ENCODE results near the gene DNMT1.

The DNMT1 gene

GRCh38 chr19:10138879-10139795, 55.6 kb downstream of the DNMT1 start:
- no peak for DNase-seq

- no peak for DNase-seq
Measured at GRCh38 chr19:10137751-10138682, 56.7 kb downstream of the DNMT1 start.

- DNase-seq: no peak
Measured at GRCh38 chr19:10136936-10137335, 57.8 kb downstream of the DNMT1 start.

- DNase-seq: no peak
Measured at GRCh38 chr19:10135551-10136334, 59.0 kb downstream of the DNMT1 start.

GRCh38 chr19:10134040-10134439, 60.7 kb downstream of the DNMT1 start:
- no peak for DNase-seq

- no peak for DNase-seq
Measured at GRCh38 chr19:10133596-10133995, 61.2 kb downstream of the DNMT1 start.

- DNase-seq: peak; percentile 61 to 82 (median 72)
Measured at GRCh38 chr19:10132905-10133304, 61.8 kb downstream of the DNMT1 start.

- peak; percentile 72 to 92 (median 82) for DNase-seq
Measured at GRCh38 chr19:10126213-10126639, 68.5 kb downstream of the DNMT1 start.

- DNase-seq: no peak
Measured at GRCh38 chr19:10124429-10124828, 70.3 kb downstream of the DNMT1 start.

- no peak for DNase-seq
Measured at GRCh38 chr19:10122045-10122444, 72.7 kb downstream of the DNMT1 start.

- no peak for DNase-seq
Measured at GRCh38 chr19:10120538-10121189, 74.1 kb downstream of the DNMT1 start.

- no peak for DNase-seq
Measured at GRCh38 chr19:10118960-10119359, 75.8 kb downstream of the DNMT1 start.

- no peak for DNase-seq
Measured at GRCh38 chr19:10116866-10117616, 77.7 kb downstream of the DNMT1 start.

GRCh38 chr19:10116085-10116865, 78.5 kb downstream of the DNMT1 start:
- DNase-seq: no peak

GRCh38 chr19:10115392-10116084, 79.2 kb downstream of the DNMT1 start:
- no peak for DNase-seq

- no peak for DNase-seq
Measured at GRCh38 chr19:10114651-10115391, 79.9 kb downstream of the DNMT1 start.

- no peak for DNase-seq
Measured at GRCh38 chr19:10113964-10114650, 80.6 kb downstream of the DNMT1 start.

GRCh38 chr19:10113592-10113963, 81.2 kb downstream of the DNMT1 start:
- DNase-seq: no peak

All from suppressor macrophage (primary cell).